RWPE2 (cell line): ENCODE data around the gene SPATA13.

Experiments
- ATAC-seq: fragments of 200-7000 bp; cut with Tn5 transposase; 3 replicates; pipeline ENCODE4 v1.9.1; 2021; ENCODE audit warnings: low read depth
- DNase-seq: peaks from one replicate; pipeline ENCODE4 v3.0.0-alpha.2; 2020; ENCODE audit warnings: low spot score
- H3K27ac ChIP-seq: fragments of 450-650 bp; 2 replicates; pipeline ENCODE4 v1.5.1; 2017; ENCODE audit warnings: mild to moderate bottlenecking; ENCODE audit not compliant: poor library complexity, severe bottlenecking
- H3K27me3 ChIP-seq: fragments of 250-450 bp; sonication (Bioruptor Pico); 2 replicates; pipeline ENCODE4 v1.5.1; 2021; ENCODE audit warnings: mild to moderate bottlenecking, moderate library complexity; ENCODE audit not compliant: insufficient read depth, poor library complexity, severe bottlenecking
- H3K36me3 ChIP-seq: fragments of 250-450 bp; sonication (Bioruptor Pico); 2 replicates; pipeline ENCODE4 v1.5.1; 2020; ENCODE audit warnings: low read depth, mild to moderate bottlenecking, moderate library complexity
- H3K4me1 ChIP-seq: fragments of 250-450 bp; sonication (Bioruptor Pico); 2 replicates; pipeline ENCODE4 v1.5.1; 2021; ENCODE audit warnings: mild to moderate bottlenecking, moderate library complexity; ENCODE audit not compliant: insufficient read depth, poor library complexity, severe bottlenecking
- H3K4me3 ChIP-seq: fragments of 250-450 bp; sonication (Bioruptor Pico); 2 replicates; pipeline ENCODE4 v1.5.1; 2021; ENCODE audit warnings: mild to moderate bottlenecking, moderate library complexity; ENCODE audit not compliant: severe bottlenecking
- H3K9me3 ChIP-seq: fragments of 250-450 bp; sonication (Bioruptor Pico); 2 replicates; pipeline ENCODE4 v1.5.1; 2021; ENCODE audit warnings: mild to moderate bottlenecking, moderate library complexity; ENCODE audit not compliant: severe bottlenecking
- CTCF ChIP-seq: fragments of 450-650 bp; IDR thresholded peaks from one replicate; pipeline ENCODE4 v1.5.1; 2017; ENCODE audit warnings: mild to moderate bottlenecking, moderate library complexity; ENCODE audit not compliant: poor library complexity, severe bottlenecking

SPATA13 gene

GRCh38 chr13:24141333-24141910 is 19.1 kb upstream of the SPATA13 start:
- Histone ChIP-seq H3K4me1 (no peaks in the 10 kb centered on the region), H3K27ac (no peak overlapping the region), H3K9me3 (no peaks in the 10 kb centered on the region), H3K27me3 (no peaks in the 10 kb centered on the region), H3K4me3 (no peak overlapping the region), H3K36me3 (no peaks in the 10 kb centered on the region)
- DNase-seq (no peak), ATAC-seq (no peak)
- TF ChIP-seq CTCF: no peak

GRCh38 chr13:24142453-24142852 is 18.1 kb upstream of the SPATA13 start:
- no peak for DNase-seq
- TF ChIP-seq CTCF: no peak
- Histone ChIP-seq H3K4me3 (no peak overlapping the region), H3K27ac (no peak overlapping the region), H3K27me3 (no peaks in the 10 kb centered on the region), H3K9me3 (no peaks in the 10 kb centered on the region), H3K36me3 (no peaks in the 10 kb centered on the region), H3K4me1 (no peaks in the 10 kb centered on the region)
- no peak for ATAC-seq

GRCh38 chr13:24142886-24143285 is 17.6 kb upstream of the SPATA13 start:
- ATAC-seq: no peak
- DNase-seq: no peak
- no peaks in the 10 kb centered on the region for H3K9me3 ChIP-seq
- TF ChIP-seq CTCF: no peak
- no peak overlapping the region for H3K4me3 ChIP-seq
- H3K27me3 ChIP-seq: no peaks in the 10 kb centered on the region
- no peaks in the 10 kb centered on the region for H3K36me3 ChIP-seq
- no peak overlapping the region for H3K27ac ChIP-seq
- H3K4me1 ChIP-seq: no peaks in the 10 kb centered on the region

- no peak for TF ChIP-seq CTCF
- no peak for DNase-seq
- H3K27me3 ChIP-seq: no peaks in the 10 kb centered on the region
- H3K4me1 ChIP-seq: peaks cover 8% of the 10 kb centered on the region
- H3K36me3 ChIP-seq: no peaks in the 10 kb centered on the region
- no peaks in the 10 kb centered on the region for H3K9me3 ChIP-seq
- H3K4me3 ChIP-seq: no peak overlapping the region
- no peak for ATAC-seq
- no peak overlapping the region for H3K27ac ChIP-seq
Measured at GRCh38 chr13:24145240-24145639, 15.3 kb upstream of the SPATA13 start.

- Histone ChIP-seq H3K27ac (no peak overlapping the region), H3K9me3 (no peaks in the 10 kb centered on the region), H3K27me3 (no peaks in the 10 kb centered on the region), H3K36me3 (no peaks in the 10 kb centered on the region), H3K4me3 (no peak overlapping the region), H3K4me1 (peaks cover 8% of the 10 kb centered on the region)
- no peak for DNase-seq
- no peak for ATAC-seq
- no peak for TF ChIP-seq CTCF
Measured at GRCh38 chr13:24145674-24146073, 14.8 kb upstream of the SPATA13 start.
